ENCODE results near the gene WDHD1.

- TF ChIP-seq, protein P1, sequence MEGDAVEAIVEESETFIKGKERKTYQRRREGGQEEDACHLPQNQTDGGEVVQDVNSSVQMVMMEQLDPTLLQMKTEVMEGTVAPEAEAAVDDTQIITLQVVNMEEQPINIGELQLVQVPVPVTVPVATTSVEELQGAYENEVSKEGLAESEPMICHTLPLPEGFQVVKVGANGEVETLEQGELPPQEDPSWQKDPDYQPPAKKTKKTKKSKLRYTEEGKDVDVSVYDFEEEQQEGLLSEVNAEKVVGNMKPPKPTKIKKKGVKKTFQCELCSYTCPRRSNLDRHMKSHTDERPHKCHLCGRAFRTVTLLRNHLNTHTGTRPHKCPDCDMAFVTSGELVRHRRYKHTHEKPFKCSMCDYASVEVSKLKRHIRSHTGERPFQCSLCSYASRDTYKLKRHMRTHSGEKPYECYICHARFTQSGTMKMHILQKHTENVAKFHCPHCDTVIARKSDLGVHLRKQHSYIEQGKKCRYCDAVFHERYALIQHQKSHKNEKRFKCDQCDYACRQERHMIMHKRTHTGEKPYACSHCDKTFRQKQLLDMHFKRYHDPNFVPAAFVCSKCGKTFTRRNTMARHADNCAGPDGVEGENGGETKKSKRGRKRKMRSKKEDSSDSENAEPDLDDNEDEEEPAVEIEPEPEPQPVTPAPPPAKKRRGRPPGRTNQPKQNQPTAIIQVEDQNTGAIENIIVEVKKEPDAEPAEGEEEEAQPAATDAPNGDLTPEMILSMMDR (conservative IDR thresholded peaks at IDR 0.05; ENCODE audit: low read depth, low read length) = no peak
- TF ChIP-seq POLR2A (IDR thresholded peaks at IDR 0.05; ENCODE audit: low read depth, low read length) = no peak
Observed at GRCh38 chr14:54909817-54910558, 116.9 kb downstream of the WDHD1 start.

Measured in IMR-90 (cell line).